Calu3 (cell line): ENCODE data around the gene HS3ST5. TPM values are rescaled to one million over a fixed set of nuclear protein-coding genes. Genes with fewer than 3 reads are reported as not detected.

Experiments used
- BruUV-seq: library from RNA; stranded (reverse); fragments of 400-500 nt; replicated peaks from 2 replicates; lab custom pipeline; 2021; lab: Mats Ljungman, UMichigan
- CTCF ChIA-PET: fragments of 300-600 bp; sonication (Branson Sonifier 250); formaldehyde crosslinking; loops from one replicate; lab custom pipeline; 2022; ENCODE audit warnings: antibody characterized with exemption; lab: Charles Lee
- DNase-seq: peaks from one replicate; pipeline ENCODE4 v3.0.0; 2022
- H3K27ac Mint-ChIP-seq: one replicate; pipeline ENCODE4 v1.8.0; 2022; ENCODE audit warnings: mixed read lengths; ENCODE audit not compliant: unreplicated experiment
- H3K27me3 Mint-ChIP-seq: one replicate; pipeline ENCODE4 v1.8.0; 2022; ENCODE audit warnings: mixed read lengths; ENCODE audit not compliant: unreplicated experiment
- H3K36me3 Mint-ChIP-seq: one replicate; pipeline ENCODE4 v1.8.0; 2022; ENCODE audit warnings: mild to moderate bottlenecking, moderate library complexity, mixed read lengths; ENCODE audit not compliant: insufficient read depth, unreplicated experiment
- H3K4me1 Mint-ChIP-seq: one replicate; pipeline ENCODE4 v1.8.0; 2022; ENCODE audit warnings: mild to moderate bottlenecking, low read depth, mixed read lengths; ENCODE audit not compliant: unreplicated experiment
- H3K4me3 Mint-ChIP-seq: one replicate; pipeline ENCODE4 v1.8.0; 2022; ENCODE audit warnings: mild to moderate bottlenecking, low read depth, moderate library complexity, mixed read lengths; ENCODE audit not compliant: unreplicated experiment
- H3K9me3 Mint-ChIP-seq: one replicate; pipeline ENCODE4 v1.8.0; 2022; ENCODE audit warnings: low read depth, mixed read lengths; ENCODE audit not compliant: unreplicated experiment
- intact Hi-C: fragments of 100-400 bp; cut with micrococcal nuclease; formaldehyde crosslinking; loops from one replicate; pipeline ENCODE4 v1.10.0; 2022; ENCODE audit not compliant: unreplicated experiment
- total RNA-seq: library from RNA; stranded (reverse); gene quantifications from 2 replicates; pipeline ENCODE4 v1.2.3, GENCODE V29; 2022
- TF ChIP-seq, protein P1 (sequence below): fragments of 200-600 bp; IDR thresholded peaks from one replicate; pipeline ENCODE4 v1.8.0; 2022; ENCODE audit warnings: antibody characterized with exemption; ENCODE audit not compliant: unreplicated experiment

Gene HS3ST5
- total RNA-seq, 1 experiment from 2014 or later = 0.40 TPM

DNA sequence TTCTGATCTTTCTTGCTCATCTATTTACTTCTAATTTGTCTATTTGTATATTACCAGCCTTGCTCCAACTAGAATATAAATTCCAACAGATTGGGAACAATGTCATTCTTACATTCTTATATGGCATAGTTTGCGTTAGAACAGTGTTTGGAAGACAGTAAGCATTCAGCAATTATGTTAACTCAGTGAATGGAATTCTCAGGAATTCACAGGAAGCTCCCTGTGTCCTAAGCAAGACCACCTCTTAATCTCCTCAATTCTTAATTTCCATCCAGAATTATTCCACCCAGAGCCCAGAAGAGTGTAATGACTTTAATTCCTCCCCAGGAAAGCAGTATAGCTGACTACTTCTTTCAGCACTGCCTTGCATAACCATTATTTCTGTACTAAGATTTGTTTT, 18.2 kb upstream of the HS3ST5 start:
- CTCF ChIA-PET = no interaction called here
- Mint-ChIP-seq H3K27me3 (no peaks in the 10 kb centered on the region), H3K4me1 (peaks cover 18% of the 10 kb centered on the region), H3K36me3 (no peaks in the 10 kb centered on the region), H3K4me3 (no peak overlapping the region), H3K27ac (no peak overlapping the region), H3K9me3 (no peaks in the 10 kb centered on the region)
- no peak for DNase-seq
- no TSS peak for BruUV-seq
- intact Hi-C loops = no loop called here
- TF ChIP-seq, protein P1, sequence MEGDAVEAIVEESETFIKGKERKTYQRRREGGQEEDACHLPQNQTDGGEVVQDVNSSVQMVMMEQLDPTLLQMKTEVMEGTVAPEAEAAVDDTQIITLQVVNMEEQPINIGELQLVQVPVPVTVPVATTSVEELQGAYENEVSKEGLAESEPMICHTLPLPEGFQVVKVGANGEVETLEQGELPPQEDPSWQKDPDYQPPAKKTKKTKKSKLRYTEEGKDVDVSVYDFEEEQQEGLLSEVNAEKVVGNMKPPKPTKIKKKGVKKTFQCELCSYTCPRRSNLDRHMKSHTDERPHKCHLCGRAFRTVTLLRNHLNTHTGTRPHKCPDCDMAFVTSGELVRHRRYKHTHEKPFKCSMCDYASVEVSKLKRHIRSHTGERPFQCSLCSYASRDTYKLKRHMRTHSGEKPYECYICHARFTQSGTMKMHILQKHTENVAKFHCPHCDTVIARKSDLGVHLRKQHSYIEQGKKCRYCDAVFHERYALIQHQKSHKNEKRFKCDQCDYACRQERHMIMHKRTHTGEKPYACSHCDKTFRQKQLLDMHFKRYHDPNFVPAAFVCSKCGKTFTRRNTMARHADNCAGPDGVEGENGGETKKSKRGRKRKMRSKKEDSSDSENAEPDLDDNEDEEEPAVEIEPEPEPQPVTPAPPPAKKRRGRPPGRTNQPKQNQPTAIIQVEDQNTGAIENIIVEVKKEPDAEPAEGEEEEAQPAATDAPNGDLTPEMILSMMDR = no peak

DNA sequence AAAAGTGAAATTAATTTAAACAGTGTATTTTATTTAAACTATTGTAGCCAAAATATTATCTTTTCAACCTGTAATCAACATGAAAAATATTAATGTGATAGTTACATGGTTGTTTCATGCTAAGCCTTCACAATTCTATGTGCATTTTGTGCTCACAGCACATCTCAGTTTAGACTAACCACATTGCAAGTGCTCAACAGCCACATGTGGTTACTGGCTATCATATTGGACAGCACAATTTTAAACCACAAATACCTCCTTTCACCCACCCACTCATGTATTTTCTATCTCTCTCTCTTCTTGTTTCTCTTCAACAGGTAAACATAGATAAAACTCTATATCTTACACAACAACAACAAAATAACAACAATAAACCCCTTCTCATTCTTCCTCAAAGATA, 12.5 kb upstream of the HS3ST5 start:
- TF ChIP-seq, protein P1 = no peak
- Mint-ChIP-seq H3K9me3 (peaks cover 3% of the 10 kb centered on the region), H3K27ac (no peak overlapping the region), H3K4me3 (no peak overlapping the region), H3K27me3 (no peaks in the 10 kb centered on the region), H3K36me3 (no peaks in the 10 kb centered on the region), H3K4me1 (no peaks in the 10 kb centered on the region)
- intact Hi-C loops = no loop called here
- no peak for DNase-seq
- BruUV-seq = no TSS peak
- CTCF ChIA-PET = no interaction called here

DNA sequence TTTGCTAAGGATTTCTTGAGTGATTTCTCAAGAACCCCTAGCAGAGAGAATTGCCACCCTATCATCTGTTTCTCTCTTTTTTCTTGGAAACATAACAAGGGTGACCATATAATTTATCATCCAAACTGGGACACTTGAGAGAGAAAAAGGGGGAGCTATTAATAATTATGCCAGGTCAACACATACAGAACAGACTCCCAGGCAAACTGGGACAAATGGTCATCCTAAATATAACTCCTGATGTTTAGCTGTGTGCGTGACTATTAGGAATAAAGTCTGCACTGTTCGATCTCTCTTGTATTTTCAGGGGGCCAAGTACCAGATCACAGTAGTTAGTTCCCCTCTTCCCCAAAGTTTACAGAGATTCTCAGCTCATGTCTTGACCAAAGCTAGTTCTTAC, 11.7 kb upstream of the HS3ST5 start:
- H3K27ac Mint-ChIP-seq = no peak overlapping the region
- CTCF ChIA-PET = no interaction called here
- no peaks in the 10 kb centered on the region for H3K36me3 Mint-ChIP-seq
- intact Hi-C loops = no loop called here
- no TSS peak for BruUV-seq
- H3K9me3 Mint-ChIP-seq = peaks cover 3% of the 10 kb centered on the region
- no peak for DNase-seq
- TF ChIP-seq, protein P1 = no peak
- H3K27me3 Mint-ChIP-seq = no peaks in the 10 kb centered on the region
- H3K4me3 Mint-ChIP-seq = no peak overlapping the region
- no peaks in the 10 kb centered on the region for H3K4me1 Mint-ChIP-seq

DNA sequence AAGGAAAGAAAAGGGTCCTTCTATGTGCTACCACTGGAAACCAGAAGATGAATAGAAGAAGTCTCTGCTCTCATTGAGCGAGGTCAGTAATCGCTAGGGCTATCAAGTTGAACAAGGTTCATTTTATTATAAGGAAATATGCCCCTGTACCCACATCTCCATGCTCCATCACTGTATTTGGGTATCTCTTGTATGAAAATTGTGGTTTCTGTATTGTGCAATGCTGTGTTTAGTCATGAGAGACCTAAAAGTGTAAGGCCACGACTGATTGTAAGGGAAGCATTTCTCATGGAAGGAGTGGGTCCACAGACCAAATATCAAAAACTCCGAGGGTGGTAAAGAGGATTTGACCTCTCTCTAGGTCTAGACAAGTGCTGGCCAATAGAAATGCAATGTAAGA, 3.6 kb upstream of the HS3ST5 start:
- Mint-ChIP-seq H3K27ac (no peak overlapping the region), H3K4me1 (peaks cover 22% of the 10 kb centered on the region), H3K27me3 (no peaks in the 10 kb centered on the region), H3K36me3 (peaks cover 25% of the 10 kb centered on the region), H3K4me3 (no peak overlapping the region), H3K9me3 (no peaks in the 10 kb centered on the region)
- intact Hi-C loops = loop anchor here (10.0 kb wide), 1 partner anchor 168 kb away; no protein-coding TSS in a partner anchor
- CTCF ChIA-PET = no interaction called here
- BruUV-seq = no TSS peak
- TF ChIP-seq, protein P1 = no peak
- no peak for DNase-seq
